ENCODE results near the gene LETM1.

Gene LETM1

DNA sequence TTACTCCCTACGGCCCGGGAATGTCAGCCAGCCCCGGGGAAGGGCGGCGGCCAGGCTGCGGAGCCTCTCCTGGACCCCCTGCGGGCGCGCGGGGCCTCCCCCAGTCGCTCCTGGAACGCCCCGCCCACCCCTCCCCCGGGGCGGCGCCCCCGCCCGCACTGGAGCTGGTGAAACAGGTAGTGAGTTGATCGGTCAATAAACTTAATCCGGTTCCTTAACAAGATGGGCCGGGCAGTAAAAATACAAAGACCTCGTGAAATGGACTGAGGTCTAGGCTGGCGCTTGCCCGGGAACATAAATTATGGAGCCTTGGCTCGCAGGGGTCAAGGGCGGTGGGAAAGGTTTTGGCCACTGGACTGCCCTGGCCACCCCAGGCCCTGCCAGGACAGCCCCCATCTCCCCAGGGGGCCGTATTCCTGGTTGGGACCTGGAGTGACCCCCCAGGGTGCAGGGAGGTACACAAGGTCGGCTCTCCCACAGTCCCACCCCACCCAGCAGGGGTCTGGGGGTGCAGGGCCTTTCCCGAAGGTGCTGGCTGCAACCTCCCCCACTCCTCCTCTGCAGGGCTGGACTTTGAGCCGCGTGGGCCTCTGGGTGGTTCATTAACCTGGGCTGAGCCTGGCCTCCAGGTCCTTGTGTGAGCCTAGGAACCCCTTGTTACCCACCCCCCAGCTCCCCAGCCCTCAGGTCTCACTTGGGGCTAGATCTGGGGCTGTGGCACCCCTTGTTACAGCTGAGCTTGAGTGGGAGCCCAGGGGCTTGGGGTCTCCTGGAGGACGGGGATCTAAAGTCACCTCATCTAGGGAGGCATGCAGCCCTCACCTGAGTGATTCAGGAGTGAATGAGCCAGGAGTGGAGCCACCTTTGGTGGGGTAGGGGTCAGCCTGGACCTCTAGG is 60.4 kb downstream of the LETM1 start:
- no peak for DNase-seq (ENCODE audit: low spot score)
- no peak for FAIRE-seq

DNA sequence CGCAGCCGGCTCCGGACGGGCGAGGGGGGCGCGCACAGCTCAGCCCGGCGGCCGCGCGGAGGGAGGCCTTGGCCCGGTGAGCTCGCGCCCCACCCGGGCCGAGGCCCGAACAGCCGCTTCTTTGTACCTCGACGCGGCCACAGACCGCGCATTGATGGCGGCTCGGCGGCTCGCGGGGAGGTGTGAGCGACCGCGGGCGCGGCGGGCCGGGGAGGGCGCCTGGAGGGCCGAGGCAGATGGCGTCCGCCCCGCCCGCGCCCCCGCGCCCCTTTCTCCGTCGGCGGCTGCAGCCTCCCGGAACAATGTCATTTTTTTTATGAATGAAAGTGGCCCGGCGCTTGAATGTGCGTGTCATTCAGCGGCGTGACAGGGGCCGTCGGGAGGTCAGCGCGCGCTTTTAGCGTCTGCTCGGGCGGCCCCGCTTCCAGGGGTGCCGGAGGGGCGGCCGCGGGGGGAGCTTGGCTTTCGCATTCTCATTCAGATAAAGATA is 61.1 kb downstream of the LETM1 start:
- DNase-seq (ENCODE audit: low spot score) (no peak), FAIRE-seq (no peak)

DNA sequence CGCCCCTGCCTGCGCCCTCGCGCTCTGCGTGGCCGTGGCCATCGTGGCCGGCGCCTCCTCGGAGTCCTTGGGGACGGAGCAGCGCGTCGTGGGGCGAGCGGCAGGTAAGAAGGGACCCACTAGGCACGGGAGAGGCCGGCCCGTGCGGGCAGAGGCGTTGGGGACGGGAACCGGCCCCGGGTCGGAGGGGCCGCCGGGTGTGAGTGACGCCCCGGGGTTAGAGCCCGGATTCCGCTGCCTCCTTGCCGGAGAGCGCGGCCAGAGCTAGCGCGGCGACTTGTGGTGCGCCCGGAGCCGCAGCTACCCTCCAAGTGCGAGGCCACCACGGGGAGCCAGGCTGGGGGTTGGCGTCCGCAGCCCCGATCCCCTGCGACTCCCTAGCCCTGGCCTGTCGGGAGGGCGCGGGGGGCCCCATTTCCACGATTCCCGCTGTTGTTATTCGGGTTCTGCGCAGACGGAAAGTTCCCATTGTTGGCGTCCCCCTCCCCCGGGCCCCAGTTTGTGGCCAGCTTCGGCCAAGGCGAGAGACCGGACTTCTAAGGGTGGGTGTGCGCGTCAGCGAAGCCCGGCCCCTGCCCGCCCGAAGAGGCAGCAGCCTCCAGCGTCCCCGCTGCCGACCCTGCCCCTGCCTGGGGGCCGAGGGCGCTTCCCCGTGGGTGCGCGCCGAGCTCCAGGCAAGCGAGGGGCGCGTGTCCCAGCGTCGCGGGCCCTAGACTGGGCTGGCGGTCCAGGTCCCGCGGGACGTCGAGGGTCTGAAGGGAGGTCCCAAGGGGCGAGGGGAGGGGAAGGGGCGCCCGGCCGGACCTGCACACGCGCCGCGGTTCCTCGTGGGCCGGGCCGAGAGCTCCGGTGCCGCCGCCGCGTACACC is 61.8 kb downstream of the LETM1 start:
- DNase-seq (ENCODE audit: low spot score) (no peak), FAIRE-seq (no peak)

DNA sequence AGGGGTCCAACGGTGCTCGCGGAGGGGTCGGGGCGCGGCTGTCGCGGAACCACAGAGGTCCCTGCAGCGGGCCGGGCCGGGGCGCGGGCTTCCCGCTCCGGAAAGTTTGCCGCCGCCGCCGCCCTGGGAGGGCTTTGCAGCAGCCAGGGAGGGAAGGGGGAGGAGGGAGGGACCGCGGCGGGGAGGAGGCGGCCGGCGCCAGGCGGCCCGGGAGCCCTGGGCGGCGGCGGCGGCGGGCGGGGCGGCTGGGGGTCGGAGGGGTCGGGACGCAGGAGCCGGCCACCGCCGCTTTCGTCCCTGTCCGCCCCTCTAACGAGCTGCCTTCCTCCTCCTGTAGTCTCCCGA is 62.5 kb downstream of the LETM1 start:
- no peak for FAIRE-seq

DNA sequence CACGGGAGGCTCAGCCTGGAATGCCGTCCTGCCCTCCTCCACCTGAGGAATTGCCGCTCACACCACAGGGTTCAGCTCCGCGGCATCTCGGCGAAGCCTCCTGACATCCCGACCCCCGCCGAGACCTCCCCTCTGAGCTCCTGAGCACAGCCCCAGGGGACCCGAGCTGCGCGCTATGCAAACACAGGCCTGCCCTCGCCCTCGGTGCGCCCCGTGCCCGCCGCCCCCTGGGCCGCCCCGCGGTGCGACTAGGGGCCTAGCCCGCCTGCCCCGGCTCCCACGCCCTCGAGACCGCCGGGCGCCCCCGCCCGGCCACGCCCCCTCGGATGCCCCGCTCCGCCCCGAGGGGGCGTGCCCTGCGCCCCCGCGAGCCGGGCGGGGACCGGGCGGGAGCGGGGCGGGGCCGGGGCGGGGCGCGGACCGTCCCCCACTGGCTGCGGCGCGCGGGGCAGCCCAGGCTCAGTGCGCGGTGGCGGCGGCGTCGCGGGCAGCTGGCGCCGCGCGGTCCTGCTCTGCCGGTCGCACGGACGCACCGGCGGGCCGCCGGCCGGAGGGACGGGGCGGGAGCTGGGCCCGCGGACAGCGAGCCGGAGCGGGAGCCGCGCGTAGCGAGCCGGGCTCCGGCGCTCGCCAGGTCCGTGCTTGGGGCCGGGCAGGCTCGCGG is 63.0 kb downstream of the LETM1 start, which contains the start of gene FGFR3:
Gene FGFR3, plus strand, starts transcription at position 462 of the 664 bp plus-strand sequence. CDS start 642 bp downstream, outside the sequence.
- no peak for DNase-seq (ENCODE audit: low spot score)
- no peak for FAIRE-seq

More for the DNA sequence above, 62.5 kb downstream of the LETM1 start:
- DNase-seq (ENCODE audit: low spot score), result no peak

DNA sequence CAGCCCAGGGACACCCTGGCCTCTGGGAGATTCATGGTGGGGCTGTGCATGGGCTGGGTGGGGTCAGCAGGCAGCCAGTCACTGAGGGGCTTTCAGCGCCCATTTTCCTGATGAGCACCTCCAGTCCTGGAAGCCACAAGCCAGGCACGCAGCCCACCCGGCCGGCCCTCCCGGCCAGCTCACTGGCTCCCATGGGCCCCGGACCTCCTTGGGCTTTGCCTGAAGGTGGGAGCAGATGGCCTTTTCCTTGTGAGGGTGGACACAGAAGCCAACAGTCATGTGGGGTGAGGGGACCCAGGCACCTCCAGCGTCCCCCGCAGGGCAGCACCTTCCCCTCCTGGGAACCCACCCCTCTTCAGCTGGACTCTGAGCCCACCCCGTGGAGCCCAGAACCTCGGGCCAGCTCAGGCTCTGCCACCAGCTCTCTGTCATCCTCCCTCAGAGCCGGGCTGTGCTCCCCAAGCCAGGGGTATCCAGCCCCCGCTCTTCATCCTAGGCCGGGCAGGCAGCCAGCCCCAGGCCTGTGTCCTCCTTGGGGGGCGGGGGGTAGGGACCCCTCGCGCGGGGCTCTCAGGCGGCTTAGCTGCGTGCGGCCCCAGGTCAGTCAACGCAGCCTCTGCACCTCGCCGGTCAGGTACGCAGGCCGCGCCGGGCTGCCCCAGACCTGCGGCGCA is 63.7 kb downstream of the LETM1 start:
- DNase-seq (ENCODE audit: low spot score), result no peak
- FAIRE-seq, result no peak

DNA sequence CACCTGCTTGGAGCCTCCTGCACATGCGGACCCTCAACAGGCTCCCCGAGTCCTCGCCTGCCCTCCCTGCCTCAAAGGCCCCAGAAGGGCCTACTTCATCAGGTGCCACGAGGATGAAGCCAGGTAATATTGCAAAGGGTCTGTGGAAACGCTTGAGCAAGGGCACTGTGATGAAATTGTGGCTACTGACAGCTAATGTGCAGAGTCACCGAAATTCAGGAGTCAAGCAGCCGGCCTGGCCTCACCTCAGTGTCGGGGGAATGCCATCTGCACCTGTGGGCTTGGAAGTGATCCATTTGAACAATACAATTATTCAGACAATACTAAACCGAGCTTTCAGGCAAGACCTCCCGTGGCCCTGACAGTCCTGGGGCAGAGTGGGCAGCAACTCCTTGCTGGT is 66.0 kb downstream of the LETM1 start:
- DNase-seq (ENCODE audit: low spot score), result no peak
- FAIRE-seq, result no peak

DNA sequence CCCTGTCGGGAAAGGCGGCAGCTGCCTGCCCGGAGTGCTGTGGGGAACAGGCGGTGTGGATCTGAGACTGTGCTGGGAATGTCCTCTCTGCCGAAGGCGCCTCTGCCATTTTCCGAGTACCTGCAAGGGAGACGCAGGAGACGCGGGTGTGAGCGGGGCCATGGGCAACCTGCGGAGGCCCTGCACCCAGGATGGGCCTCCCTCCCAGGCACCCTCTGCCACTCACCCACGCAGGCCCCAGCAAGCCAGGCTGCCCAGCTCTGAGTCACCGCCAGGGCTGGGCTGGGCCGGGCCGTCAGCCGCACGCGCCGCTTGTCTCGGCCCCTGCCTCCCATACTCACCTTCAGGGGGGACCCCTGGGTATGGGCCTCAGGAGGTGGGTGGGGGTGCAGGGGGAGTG is 66.4 kb downstream of the LETM1 start:
- FAIRE-seq, result no peak
- no peak for DNase-seq (ENCODE audit: low spot score)

DNA sequence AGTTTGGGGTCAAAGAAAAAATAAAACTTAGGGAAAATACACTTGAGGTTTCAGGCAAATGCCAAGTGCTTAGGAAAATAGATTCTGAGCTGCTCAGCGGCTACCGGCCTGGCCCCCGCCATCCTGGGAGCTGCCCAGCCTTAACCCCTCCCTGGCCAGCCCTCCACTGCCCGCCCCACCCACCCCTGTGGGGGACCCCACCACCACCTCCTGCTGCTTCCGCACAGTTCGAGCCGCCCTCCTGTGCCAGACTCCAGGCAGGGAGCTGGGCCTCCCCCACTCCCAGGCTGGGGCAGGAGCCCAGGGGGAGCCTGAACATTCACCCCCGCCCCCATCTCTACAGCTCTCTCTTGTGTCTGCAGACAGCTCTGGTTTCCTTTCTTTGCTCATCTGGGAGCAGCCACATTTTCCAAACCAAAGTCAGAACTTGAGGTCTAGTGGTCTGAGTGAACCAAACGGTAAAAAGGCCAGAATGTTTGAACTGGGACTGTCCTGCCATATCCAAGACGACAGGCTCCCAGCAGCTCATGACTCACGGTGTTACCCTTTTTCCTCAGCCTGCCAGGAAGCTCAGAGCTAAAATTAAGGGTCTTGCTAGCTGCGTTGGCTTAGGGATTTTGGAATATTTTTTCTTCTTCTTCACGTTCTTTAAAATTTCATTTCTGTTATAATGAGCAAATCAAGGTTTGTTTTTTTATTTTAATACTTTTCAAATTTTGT is 67.5 kb downstream of the LETM1 start:
- DNase-seq (ENCODE audit: low spot score) (no peak), FAIRE-seq (no peak)

DNA sequence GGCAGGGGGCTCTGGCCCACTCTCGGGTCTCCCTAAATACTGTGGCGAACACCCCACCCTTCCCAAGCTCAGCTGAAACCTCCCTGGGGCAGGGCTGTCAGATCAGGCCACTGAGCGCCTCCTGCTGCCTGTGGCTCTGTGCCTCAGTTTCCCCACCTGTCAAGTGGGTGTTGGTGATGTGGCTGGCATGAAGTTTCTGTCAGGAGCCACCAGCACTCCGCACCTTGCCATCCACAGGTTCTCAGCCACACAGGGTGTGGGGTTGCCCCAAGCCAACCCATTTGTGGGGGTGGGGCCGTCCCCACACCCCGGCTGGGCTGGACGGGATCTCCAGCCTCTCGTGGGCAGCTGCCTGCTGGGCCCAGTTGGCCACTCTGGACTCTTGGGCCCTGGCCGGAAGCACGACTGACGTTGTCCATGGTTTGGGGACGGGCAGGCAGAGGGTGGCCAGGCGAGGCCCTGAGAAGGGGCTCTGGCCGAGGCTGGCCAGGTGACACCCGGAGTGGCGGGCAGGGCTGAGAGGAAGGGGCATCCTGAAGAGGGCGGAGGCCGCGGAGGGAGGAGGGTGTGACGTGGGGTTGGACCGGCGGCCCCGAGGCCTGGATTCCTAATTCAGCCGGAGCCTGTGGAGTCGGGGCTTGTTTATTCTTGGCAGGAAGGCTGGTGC is 68.4 kb downstream of the LETM1 start:
- FAIRE-seq (no peak), DNase-seq (ENCODE audit: low spot score) (no peak)

DNA sequence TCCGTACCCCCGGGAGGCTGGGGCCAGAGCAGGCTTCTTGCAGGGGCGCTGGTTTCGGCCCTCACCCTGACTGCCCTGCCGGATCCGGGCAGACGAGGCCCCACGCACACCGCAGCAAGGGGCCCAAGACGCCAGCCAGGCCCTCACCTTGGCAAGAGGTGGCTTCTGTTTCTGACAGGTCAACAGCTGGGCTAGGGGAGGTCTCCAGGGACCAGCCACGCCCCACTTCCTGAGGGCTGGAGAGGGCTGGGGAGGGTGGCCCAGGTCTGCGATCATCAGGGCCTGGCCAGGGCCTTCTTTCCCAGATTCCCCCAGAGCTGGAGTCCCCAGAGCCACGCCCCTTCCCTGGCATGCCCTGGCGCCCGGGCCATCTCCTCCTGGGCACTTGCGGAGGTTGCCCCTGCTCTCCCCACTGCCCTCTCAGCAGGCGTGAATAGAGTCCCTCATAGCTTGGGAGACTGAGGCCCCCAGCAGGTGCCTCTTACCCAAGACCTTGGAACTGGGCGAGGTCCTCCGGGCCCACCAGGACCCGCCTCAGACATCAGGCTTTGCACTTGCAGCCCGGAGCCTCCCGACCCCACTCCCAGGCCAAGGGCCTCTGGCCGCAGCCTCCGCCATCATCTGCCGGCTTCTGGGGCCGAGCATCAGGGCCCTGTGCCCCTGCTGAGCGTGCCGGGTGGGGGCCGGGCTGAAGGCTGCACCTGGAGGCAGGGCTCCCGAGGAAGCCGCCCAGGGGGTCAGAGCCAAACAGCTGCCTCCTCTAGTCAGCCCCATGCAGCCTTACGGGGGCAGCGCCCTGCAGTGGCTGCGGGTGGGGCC is 69.2 kb downstream of the LETM1 start:
- FAIRE-seq (no peak), DNase-seq (ENCODE audit: low spot score) (no peak)

DNA sequence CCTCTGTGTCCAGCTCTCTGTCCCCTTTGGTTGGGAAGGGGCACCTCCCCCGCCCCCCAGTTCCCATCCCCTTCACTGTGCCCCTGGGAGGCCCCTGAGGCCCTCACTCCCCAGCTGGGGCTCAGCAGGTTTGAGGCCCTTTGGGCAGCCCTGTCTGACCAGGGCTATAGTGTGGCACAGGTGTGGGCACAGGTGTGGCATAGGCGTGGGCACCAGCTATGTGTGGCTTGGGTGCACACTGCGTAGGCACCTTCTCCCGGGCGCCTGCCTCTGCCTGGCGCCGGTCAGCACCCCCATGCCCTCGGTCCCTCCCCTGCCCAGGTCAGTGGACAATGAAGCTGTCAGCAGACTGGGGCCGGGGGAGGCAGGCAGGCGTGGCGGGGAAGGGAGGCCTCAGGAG is 70.4 kb downstream of the LETM1 start:
- DNase-seq (ENCODE audit: low spot score), result no peak
- FAIRE-seq, result no peak

DNA sequence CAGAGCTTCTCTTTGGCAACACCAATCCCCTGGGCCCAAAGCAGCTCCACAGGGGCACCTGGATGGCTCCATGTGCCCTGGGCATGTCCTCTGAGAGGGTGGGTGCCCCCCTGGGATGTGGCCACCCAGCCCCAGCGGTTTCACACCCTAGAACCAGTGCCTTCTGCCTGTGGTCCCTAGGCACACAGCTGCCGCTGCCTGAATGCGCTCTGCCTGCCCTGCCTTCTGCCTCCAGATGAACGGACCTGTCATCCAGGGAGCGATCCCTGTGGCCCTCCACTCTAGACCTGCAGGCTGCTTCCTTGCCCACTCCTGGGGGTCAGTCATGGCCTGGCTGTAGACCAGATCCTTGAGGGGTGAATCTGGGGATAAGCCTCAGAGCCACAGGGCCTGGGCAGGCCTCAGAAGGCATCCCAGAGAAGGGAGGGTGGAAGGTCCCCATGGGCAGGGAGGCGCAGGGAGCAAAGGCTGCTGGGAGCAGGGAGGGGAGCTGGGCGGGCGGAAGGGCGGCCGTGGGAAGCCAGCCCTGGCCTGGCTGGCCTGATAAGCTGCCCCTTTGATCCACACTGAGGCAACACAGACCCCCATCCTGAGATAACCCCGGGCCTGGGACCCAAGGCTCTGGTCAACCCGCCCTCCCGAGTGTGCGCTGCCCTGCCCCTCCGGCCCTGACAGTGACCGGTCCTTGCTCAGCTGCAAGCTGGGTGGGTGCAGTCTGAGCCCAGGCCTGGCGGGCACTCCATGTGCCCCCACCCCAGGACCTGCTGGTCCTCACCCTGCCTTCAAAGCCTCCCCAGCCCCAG is 71.0 kb downstream of the LETM1 start:
- FAIRE-seq (no peak), DNase-seq (ENCODE audit: low spot score) (no peak)

DNA sequence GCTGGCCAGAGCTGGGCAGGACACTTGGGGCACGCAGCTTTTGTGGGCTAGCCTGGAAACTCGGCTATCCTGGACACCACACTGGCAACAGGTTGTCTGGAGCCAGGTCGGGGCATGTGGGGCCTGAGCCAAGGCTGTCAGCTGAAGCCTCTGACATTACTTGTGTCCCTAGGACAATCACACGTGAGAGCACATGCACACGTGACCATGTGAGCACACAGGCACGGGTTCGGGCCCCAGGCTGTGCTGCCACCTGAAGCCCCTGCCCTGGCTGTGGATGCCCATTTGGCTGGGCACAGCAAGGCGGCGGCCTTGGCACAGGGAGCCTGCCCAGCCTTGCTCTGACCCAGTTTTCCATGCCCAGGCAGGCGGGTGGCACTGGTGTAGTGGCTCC is 71.6 kb downstream of the LETM1 start:
- no peak for FAIRE-seq
- DNase-seq (ENCODE audit: low spot score), result no peak

DNA sequence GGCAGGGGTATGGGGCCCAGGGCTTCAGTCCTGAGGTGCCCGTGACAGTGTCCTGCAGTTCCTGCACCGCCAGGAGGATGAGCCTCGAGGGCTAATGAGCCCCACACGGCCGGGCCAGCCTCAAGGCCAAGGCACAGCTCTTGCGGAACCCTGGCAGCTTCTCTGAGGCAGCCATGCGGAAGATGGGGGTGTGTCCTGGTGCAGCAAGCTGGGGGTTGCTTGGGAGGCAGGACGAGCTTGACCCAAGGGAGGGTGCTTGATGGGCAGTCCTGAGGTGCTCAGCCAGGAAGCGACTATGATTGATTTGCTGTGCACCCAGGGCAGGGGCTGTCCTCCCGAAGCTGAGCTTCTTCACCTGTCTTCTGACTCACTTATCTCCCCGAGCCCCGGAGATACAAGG is 72.0 kb downstream of the LETM1 start:
- FAIRE-seq (no peak), DNase-seq (ENCODE audit: low spot score) (peak; percentile 21)

DNA sequence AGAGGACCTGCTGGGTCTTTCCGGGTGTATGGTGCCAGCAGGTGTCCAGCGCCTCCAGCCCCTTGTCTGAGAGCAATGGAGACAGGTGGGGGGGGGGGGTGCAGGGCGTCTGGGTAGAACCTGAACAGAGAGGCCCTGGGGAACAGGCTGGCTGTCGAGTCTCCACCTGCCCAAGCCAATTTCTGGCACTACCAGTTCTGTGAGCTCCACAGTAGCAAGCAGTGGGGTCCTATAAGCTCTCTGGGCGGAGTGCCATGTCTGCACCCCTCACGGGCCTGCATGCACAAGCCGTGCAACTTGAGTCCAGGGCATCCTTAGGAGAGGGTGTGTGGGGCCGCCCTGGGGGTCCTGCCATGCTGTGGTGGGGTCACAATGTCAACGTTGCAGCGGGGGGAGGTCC is 72.9 kb downstream of the LETM1 start:
- DNase-seq (ENCODE audit: low spot score), result no peak
- no peak for FAIRE-seq

DNA sequence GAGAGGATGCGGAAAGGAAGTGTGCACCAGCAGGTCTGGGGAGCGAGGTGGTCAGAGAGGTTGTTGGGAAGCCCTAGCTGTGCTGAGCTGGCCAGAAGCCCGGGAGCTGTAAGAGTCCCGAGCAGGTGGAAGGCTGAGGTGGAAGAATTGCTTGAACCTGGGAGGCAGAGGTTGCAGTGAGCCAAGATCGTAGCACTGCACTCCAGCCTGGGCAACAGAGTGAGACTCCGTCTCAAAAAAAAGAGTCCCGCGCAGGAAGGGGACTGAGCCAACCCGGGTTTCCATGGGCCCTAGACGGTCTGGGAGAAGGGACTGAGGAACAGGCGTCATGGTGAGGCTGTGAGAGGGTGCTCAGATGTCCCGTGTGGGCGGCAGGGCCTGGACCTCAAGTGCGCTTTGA is 75.5 kb downstream of the LETM1 start:
- DNase-seq (ENCODE audit: low spot score) (no peak), FAIRE-seq (no peak)

Measured in RCC 7860 (cell line).